Adrenal gland (tissue), 5 donors: ENCODE results near the gene TBXAS1.

ENCODE experiments used
- CTCF ChIP-seq, 6 experiments: fragments of 450-650 bp in 4 of 6; fragments of 200-600 bp in 2 of 6; sonication (generic) in 1 of 6; IDR thresholded peaks; 1 replicate in 5 of 6; 2 replicates in 1 of 6; pipeline versions ENCODE4 v1.5.1 to v1.8.0; 2016 to 2021; ENCODE audit warnings: antibody characterized with exemption in 6 of 6, mild to moderate bottlenecking in 2 of 6, moderate library complexity in 1 of 6
- POLR2A ChIP-seq, 2 donors: fragments of 450-650 bp; IDR thresholded peaks; one replicate each; pipeline ENCODE4 v1.6.1; 2017; ENCODE audit warnings: antibody characterized with exemption in 2 of 2, mild to moderate bottlenecking in 2 of 2, moderate library complexity in 1 of 2
- donor health status: DM: no; HTN: no; CAD: no.

- TF ChIP-seq POLR2A (IDR thresholded peaks at IDR 0.05) (no peak), CTCF (IDR thresholded peaks at IDR 0.05) (no peak)
These were observed 187.5 kb downstream of the TBXAS1 start for GRCh38 chr7:140016540-140016939.
